Measurements from ENCODE around the gene ABCC8.

Gene ABCC8

GRCh38 chr11:17401841-17402240 is 74.8 kb downstream of the ABCC8 start:
- no peak for FAIRE-seq

GRCh38 chr11:17401316-17401715 is 75.3 kb downstream of the ABCC8 start:
- FAIRE-seq, result no peak

- no peak for FAIRE-seq
Observed at GRCh38 chr11:17400048-17400775, 76.4 kb downstream of the ABCC8 start.

GRCh38 chr11:17399236-17399635 is 77.4 kb downstream of the ABCC8 start:
- FAIRE-seq, result no peak

GRCh38 chr11:17397311-17398002 is 79.2 kb downstream of the ABCC8 start:
- no peak for FAIRE-seq

- no peak for FAIRE-seq
Observed at GRCh38 chr11:17396598-17397310, 79.9 kb downstream of the ABCC8 start.

- FAIRE-seq, result no peak
Observed at GRCh38 chr11:17395978-17396377, 80.7 kb downstream of the ABCC8 start.

GRCh38 chr11:17395554-17395961 is 81.1 kb downstream of the ABCC8 start:
- FAIRE-seq, result no peak

- FAIRE-seq, result no peak
Observed at GRCh38 chr11:17394743-17395390, 81.8 kb downstream of the ABCC8 start.

GRCh38 chr11:17393472-17393871 is 83.2 kb downstream of the ABCC8 start:
- no peak for FAIRE-seq

GRCh38 chr11:17392872-17393271 is 83.8 kb downstream of the ABCC8 start:
- FAIRE-seq, result no peak

- no peak for FAIRE-seq
Observed at GRCh38 chr11:17391493-17392355, 84.9 kb downstream of the ABCC8 start.

GRCh38 chr11:17389957-17390649 is 86.5 kb downstream of the ABCC8 start:
- no peak for FAIRE-seq

GRCh38 chr11:17389211-17389956 is 87.3 kb downstream of the ABCC8 start:
- no peak for FAIRE-seq

GRCh38 chr11:17388609-17389210 is 87.9 kb downstream of the ABCC8 start, which contains the start of gene KCNJ11:
Gene KCNJ11 (minus strand): TSS chr11:17388659. CDS start chr11:17388091, 568 bp downstream.
- no peak for FAIRE-seq

GRCh38 chr11:17387811-17388210 is 88.8 kb downstream of the ABCC8 start:
- FAIRE-seq, result no peak

- FAIRE-seq, result no peak
Observed at GRCh38 chr11:17387254-17387653, 89.4 kb downstream of the ABCC8 start.

GRCh38 chr11:17386331-17387084 is 90.1 kb downstream of the ABCC8 start:
- FAIRE-seq, result no peak

GRCh38 chr11:17385926-17386325 is 90.7 kb downstream of the ABCC8 start:
- FAIRE-seq, result no peak

GRCh38 chr11:17385492-17385891 is 91.2 kb downstream of the ABCC8 start:
- FAIRE-seq, result no peak
